GM12801 (cell line): ENCODE data around the gene PDLIM5.

Experiments used
- TF ChIP-seq, protein P1 (sequence below): IDR thresholded peaks from one replicate; pipeline ENCODE4 v1.5.1; 2011; ENCODE audit warnings: control low read depth; ENCODE audit not compliant: insufficient read length; ENCODE audit errors: extremely low read depth

PDLIM5 gene

DNA sequence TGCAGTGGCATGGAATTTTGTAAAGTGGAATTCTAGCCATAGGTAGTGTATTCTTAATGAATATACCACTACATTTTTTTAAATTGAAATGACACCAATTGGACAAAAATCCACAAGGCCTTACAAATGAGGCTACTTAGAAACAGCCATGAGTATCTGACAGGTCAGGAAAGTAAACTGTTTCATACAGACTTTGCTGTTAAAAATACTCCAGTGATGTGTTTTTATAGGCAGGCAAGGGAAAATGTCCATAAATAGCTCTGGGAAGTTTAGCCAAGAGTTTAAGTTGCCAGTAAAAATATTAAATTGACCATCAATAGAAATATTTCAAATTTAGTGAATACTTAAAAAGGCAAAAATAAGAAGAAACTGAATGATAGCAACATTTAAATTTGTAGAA, 41.8 kb upstream of the PDLIM5 start:
- TF ChIP-seq, protein P1, sequence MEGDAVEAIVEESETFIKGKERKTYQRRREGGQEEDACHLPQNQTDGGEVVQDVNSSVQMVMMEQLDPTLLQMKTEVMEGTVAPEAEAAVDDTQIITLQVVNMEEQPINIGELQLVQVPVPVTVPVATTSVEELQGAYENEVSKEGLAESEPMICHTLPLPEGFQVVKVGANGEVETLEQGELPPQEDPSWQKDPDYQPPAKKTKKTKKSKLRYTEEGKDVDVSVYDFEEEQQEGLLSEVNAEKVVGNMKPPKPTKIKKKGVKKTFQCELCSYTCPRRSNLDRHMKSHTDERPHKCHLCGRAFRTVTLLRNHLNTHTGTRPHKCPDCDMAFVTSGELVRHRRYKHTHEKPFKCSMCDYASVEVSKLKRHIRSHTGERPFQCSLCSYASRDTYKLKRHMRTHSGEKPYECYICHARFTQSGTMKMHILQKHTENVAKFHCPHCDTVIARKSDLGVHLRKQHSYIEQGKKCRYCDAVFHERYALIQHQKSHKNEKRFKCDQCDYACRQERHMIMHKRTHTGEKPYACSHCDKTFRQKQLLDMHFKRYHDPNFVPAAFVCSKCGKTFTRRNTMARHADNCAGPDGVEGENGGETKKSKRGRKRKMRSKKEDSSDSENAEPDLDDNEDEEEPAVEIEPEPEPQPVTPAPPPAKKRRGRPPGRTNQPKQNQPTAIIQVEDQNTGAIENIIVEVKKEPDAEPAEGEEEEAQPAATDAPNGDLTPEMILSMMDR = no peak

DNA sequence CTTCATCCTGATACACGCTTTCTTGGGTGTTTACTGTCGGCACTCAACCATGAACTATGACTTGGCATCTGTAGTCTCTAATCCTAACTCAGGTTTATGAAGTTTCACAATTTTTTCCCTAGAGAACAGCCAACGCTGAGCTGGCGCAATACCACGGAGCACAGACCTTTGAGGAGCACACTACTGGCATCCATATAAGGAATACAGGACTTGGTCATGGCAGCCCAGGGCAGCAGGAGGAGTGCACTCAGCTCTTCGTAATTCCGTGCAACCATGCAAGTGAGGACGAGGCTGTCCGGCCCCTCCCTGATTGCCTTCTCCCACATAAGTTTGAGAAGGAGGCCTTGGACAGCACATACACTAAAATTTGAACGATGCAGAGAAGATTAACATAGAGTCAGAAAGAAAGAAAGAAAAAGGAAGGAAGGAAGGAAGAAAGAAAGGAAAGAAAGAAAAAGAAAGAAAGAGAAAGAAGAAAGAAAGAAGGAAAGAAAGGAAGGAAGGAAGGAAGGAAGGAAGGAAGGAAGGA, 41.0 kb upstream of the PDLIM5 start:
- TF ChIP-seq, protein P1 = no peak

DNA sequence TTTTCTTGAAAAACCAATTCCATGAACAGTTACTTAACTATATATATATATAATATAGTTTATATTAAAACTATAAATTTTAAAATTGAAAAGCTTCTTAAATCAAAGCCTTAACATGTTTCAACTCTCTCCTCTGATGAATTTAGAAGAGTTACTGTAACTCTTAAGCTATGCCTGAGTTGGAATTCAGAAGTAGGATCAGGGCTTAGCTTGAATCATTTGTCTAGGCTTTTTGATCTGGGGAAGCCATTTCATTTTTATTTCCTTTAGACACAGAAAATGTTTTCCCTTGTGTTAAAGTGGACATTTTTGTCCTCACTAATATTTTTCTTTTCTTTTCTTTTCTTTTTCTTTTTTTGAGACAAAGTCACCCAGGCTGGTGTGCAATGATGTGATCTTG, 40.4 kb upstream of the PDLIM5 start:
- TF ChIP-seq, protein P1 = no peak

DNA sequence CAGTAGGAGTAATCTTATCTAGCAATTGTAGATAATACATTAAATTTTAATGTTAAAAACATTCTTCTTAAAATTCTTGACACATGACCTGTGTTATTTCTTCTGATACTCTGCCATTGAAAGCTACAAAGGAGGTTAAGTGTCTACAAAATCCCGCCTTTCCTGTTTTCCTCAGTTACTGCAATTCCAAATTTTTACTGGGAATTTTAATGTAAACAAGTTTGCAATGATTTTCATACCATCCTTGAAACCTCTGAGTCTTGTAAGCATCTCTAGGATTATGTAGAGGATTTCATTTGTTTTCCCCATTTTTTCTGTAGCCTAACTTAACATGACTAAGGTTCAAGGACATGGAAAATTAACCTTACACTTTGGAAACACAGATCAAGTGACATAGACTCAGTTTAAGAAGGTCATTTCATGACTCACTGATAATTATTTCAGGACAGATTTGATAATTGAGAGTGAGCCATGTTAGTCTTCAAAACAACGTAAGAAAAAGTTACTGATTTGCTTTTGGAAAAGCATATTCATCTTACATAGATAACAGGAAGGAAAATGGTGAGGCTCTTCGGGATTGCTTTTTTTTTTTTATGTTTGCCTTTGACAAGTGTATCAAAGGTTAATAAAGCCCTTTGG, 39.6 kb upstream of the PDLIM5 start:
- TF ChIP-seq, protein P1 = no peak

DNA sequence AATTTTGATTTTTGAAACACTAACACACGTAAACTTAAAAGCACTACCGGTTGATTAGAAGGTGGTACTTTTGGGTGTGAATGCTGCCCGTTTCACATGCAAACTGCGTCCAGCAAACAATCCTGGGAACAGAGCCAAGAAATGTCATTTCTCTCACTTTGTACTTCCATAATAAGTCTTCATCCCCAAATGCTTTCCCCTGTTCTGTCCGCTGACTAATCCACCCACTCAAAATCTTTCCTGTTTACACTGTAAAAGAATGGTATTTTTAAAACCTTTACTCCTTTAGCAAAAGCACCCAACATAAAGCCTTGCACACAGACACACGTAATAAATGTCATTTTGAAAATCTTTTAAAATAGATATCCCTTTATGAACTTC, 39.1 kb upstream of the PDLIM5 start:
- TF ChIP-seq, protein P1 = no peak

DNA sequence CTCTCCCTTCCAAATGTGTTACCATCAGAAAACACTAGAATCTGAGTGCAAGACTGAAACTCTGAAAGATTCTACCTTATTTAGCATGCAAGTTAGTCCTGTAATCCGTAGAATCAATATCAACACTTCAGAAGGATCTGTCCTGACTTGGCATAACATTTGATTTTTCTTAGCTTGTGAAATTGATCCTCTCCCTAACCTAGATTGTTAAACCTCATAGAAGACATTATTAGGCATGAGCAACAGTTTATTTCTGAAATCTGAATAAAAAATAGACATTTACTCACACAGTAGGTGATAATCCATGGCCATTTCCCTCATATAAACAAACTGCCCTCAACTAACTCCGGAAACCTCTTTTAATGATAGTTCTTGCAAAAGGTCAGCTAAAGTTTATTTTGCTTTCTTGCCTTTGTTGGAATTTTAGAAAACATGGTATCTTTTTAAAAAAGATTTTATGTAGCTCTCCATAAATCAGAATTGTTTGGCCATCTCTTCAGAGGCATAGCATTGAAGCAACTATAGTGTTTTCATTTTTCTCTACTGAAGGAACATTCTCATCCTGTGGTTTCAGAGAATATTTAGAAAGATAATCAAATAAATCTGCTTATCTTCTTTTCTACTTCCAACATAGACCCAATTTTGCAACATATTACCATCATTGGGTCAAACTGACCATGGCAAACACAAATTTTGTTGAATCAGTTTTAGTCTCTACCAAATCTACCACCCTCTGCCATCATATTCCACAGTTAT, 38.5 kb upstream of the PDLIM5 start:
- TF ChIP-seq, protein P1 = no peak

DNA sequence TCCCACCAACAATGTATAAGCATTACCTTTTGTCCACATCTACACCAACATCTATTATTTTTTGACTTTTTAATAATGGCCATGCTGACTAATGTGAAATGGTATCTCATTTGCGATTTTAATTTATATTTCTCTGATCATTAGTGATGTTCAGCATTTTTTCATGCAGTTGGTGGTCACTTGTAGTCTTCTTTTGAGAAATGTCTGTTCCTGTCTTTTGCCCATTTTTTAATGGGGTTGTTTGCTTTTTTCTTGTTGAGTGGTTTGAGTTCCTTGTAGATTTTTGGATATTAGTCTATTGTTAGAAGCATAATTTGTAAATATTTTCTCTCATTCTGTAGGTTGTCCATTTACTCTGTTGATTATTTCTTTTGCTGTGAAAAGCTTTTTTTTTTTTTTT, 36.8 kb upstream of the PDLIM5 start:
- TF ChIP-seq, protein P1 = no peak
